Tibial artery (tissue), 4 donors: ENCODE measurements around the gene PEX13.
"Not testable (repeated sequence)": the region's sequence is repeated elsewhere in the genome, so short reads cannot be mapped to it uniquely, and the experiment has no call there.

Experiments
- DNase-seq, 2 donors: peaks; one replicate each; pipeline ENCODE4 v3.0.0-alpha.2; 2019
- H3K27ac ChIP-seq, 2 donors: fragments of 200-600 bp; sonication (generic) in 1 of 2; 1 replicate in 1 of 2; 2 replicates in 1 of 2; pipeline ENCODE4 v1.5.1; 2018 to 2019; ENCODE audit warnings: mild to moderate bottlenecking in 1 of 2
- H3K27me3 ChIP-seq, 2 donors: fragments of 200-600 bp; sonication (generic) in 1 of 2; one replicate each; pipeline versions ENCODE4 v1.5.1 to v1.6.0; 2016 to 2019
- H3K36me3 ChIP-seq, 3 donors: fragments of 200-600 bp; sonication (generic) in 2 of 3; one replicate each; pipeline ENCODE4 v1.5.1; 2016 to 2019; ENCODE audit warnings: mild to moderate bottlenecking in 2 of 3
- H3K4me1 ChIP-seq, 4 donors: fragments of 200-600 bp; sonication (generic) in 2 of 4; 1 replicate in 3 of 4; 2 replicates in 1 of 4; pipeline ENCODE4 v1.5.1; 2016 to 2019
- H3K4me3 ChIP-seq, 2 donors: fragments of 200-600 bp; sonication (generic) in 1 of 2; 1 replicate in 1 of 2; 2 replicates in 1 of 2; pipeline ENCODE4 v1.5.1; 2018 to 2019; ENCODE audit warnings: mild to moderate bottlenecking in 2 of 2
- H3K9me3 ChIP-seq, 3 donors: fragments of 200-600 bp; sonication (generic) in 1 of 3; one replicate each; pipeline ENCODE4 v1.5.1; 2016 to 2019
- intact Hi-C: fragments of 100-400 bp; cut with DNase I; formaldehyde crosslinking; loops from one replicate; pipeline ENCODE4 v1.15.0; 2023; ENCODE audit warnings: low total_unique reads
- TF ChIP-seq, protein P1 (sequence below), 2 experiments: fragments of 200-600 bp in 1 of 2; fragments of 450-650 bp in 1 of 2; IDR thresholded peaks; one replicate each; pipeline ENCODE4 v1.5.1; 2017 to 2019; ENCODE audit warnings: antibody characterized with exemption in 2 of 2, mild to moderate bottlenecking in 1 of 2, moderate library complexity in 1 of 2

PEX13 gene

DNA sequence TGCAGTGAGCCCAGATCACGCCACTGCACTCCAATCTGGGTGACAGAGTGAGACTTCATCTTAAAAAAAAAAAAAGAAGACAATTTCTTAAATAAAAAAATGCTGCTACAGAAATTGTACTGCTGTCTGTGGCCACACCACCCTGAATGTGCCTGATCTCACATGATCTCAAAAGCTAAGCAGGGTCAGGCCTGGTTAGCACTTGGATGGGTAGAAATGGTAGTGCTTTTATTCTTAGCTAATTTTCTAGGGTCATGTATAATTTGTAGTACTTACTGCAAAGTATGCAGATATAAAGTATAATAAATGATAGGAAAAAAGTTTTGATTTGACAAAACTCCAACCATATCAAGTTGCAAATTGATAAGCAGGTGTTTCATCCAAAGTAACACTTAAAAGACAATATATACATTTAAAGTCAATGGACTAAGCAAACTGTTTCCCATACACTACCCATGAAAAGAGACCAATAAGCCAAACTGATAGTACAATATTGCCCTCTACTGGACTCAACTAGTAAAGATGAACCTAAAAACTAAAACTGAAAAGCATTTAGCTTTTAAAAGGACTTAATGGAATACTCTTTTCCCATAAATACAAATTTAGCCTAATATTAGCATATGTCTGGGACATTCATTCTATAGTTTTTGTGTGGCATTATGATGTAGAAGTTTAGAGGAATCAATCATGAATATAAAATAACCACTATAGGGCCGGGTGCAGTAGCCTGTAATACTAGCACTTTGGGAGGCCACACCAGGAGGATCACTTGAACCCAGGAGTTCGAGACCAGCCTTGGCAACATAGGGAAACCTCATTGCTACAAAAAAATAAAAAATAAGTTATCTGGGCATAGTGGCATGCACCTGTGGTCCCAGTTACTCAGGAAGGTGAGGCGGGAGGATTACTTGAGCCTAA, 18.6 kb upstream of the PEX13 start:
- no peak for DNase-seq
- H3K36me3 ChIP-seq: no peaks in the 10 kb centered on the region
- intact Hi-C loops: loop anchor here (2.0 kb wide), 1 partner anchor 290 kb away; no protein-coding TSS in a partner anchor
- TF ChIP-seq, protein P1, sequence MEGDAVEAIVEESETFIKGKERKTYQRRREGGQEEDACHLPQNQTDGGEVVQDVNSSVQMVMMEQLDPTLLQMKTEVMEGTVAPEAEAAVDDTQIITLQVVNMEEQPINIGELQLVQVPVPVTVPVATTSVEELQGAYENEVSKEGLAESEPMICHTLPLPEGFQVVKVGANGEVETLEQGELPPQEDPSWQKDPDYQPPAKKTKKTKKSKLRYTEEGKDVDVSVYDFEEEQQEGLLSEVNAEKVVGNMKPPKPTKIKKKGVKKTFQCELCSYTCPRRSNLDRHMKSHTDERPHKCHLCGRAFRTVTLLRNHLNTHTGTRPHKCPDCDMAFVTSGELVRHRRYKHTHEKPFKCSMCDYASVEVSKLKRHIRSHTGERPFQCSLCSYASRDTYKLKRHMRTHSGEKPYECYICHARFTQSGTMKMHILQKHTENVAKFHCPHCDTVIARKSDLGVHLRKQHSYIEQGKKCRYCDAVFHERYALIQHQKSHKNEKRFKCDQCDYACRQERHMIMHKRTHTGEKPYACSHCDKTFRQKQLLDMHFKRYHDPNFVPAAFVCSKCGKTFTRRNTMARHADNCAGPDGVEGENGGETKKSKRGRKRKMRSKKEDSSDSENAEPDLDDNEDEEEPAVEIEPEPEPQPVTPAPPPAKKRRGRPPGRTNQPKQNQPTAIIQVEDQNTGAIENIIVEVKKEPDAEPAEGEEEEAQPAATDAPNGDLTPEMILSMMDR (IDR thresholded peaks at IDR 0.05): peak; percentile 61 to 62
- H3K27ac ChIP-seq: no peak overlapping the region
- H3K9me3 ChIP-seq: no peaks in the 10 kb centered on the region
- H3K27me3 ChIP-seq: no peaks in the 10 kb centered on the region
- H3K4me3 ChIP-seq: no peak overlapping the region
- H3K4me1 ChIP-seq: no peaks in the 10 kb centered on the region

DNA sequence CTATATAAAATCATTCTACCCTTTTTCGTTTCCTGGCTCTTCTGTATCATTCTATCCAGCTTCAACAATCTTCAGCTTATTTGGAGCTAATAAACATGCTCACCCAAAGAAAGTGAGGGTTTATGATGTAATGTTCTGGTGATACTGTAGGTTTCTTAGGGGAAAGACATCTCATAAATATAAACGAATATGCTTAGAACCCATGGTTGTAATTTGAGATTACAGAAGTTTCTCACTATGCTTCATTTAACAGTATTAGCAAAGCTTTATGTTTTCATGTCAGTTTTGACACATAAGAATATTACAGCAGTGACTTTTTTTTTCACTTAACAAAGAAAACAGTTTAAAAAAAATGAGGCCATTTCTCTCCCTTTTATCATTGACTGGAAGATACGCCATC, 11.8 kb upstream of the PEX13 start:
- TF ChIP-seq, protein P1 (IDR thresholded peaks at IDR 0.05): no peak
- no peaks in the 10 kb centered on the region for H3K9me3 ChIP-seq
- H3K27me3 ChIP-seq: no peaks in the 10 kb centered on the region
- no peaks in the 10 kb centered on the region for H3K4me1 ChIP-seq
- no peak for DNase-seq
- H3K4me3 ChIP-seq: no peak overlapping the region
- peaks cover 0 to 6% (median 0%) of the 10 kb centered on the region in 3 donors for H3K36me3 ChIP-seq
- intact Hi-C loops: no loop called here
- no peak overlapping the region for H3K27ac ChIP-seq

DNA sequence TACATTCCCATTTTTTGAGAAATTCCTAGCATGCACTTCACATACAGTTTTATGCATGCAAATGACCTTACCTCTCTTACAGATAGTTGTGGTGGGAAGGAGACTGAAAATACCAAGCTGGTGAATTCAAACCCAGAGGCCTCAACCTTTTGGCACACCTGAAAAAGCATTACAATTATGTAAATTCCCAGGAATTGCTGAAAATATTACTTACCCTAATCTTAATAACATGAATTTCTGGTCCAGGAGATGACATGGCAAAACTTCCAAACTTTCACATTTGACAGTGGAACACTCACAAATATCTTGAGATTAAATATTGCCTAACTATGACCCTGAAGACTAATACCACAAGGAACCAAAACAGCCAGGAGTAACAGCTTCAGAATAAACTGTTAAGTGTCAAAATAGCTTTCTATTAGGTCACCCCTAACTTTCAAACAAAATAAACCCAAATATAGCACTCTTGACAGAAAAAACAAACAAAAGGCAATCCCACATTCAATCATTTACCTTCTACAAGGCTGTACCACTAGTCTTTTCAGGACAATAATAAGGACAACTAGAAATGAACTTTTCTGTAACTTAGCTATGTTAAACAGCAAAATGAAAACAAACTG, 10.9 kb upstream of the PEX13 start:
- H3K4me3 ChIP-seq: no peak overlapping the region
- no peaks in the 10 kb centered on the region for H3K27me3 ChIP-seq
- H3K27ac ChIP-seq: no peak overlapping the region
- TF ChIP-seq, protein P1 (IDR thresholded peaks at IDR 0.05): no peak
- no peaks in the 10 kb centered on the region for H3K4me1 ChIP-seq
- intact Hi-C loops: no loop called here
- peaks cover 0 to 6% (median 0%) of the 10 kb centered on the region in 3 donors for H3K36me3 ChIP-seq
- DNase-seq: no peak
- H3K9me3 ChIP-seq: no peaks in the 10 kb centered on the region

DNA sequence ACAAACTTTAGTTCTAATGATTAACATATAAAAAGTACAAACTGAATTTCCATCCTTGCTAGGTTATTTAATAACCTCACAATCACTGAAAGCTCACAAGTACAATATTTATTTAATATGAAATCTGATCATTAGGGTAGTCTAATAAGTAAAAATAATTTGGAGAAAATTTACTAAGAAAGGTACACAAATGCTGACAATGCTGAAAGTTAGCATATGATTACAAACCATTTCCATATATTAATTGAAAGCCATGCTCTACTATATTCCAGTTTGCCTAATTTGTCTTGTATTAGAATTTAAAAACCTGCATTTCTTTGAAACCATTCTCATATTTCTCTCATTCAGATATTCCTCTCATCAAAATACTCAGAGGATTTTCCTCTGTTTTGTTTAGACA, 8.2 kb upstream of the PEX13 start:
- H3K27me3 ChIP-seq: no peaks in the 10 kb centered on the region

GRCh38 chr2:61011678-61012077, 5.8 kb upstream of the PEX13 start:
- TF ChIP-seq, protein P1 (IDR thresholded peaks at IDR 0.05): no peak
- Histone ChIP-seq H3K9me3 (no peaks in the 10 kb centered on the region), H3K4me1 (peaks cover 0 to 15% (median 5%) of the 10 kb centered on the region in 4 donors), H3K27ac (no peak overlapping the region), H3K36me3 (peaks cover 0 to 6% (median 0%) of the 10 kb centered on the region in 3 donors), H3K4me3 (no peak overlapping the region), H3K27me3 (no peaks in the 10 kb centered on the region)
- DNase-seq: peak in 1 of 2 donors; percentile 56
- intact Hi-C loops: loop anchor here (10.0 kb wide), 1 partner anchor 53 kb away; the partner anchor contains the start of gene SANBR

More for the DNA sequence above, 8.2 kb upstream of the PEX13 start:
- H3K4me1 ChIP-seq: no peaks in the 10 kb centered on the region
- intact Hi-C loops: no loop called here
- H3K4me3 ChIP-seq: no peak overlapping the region
- no peak overlapping the region for H3K27ac ChIP-seq
- TF ChIP-seq, protein P1 (IDR thresholded peaks at IDR 0.05): no peak
- no peaks in the 10 kb centered on the region for H3K9me3 ChIP-seq
- no peak for DNase-seq
- peaks cover 0 to 6% (median 0%) of the 10 kb centered on the region in 3 donors for H3K36me3 ChIP-seq

DNA sequence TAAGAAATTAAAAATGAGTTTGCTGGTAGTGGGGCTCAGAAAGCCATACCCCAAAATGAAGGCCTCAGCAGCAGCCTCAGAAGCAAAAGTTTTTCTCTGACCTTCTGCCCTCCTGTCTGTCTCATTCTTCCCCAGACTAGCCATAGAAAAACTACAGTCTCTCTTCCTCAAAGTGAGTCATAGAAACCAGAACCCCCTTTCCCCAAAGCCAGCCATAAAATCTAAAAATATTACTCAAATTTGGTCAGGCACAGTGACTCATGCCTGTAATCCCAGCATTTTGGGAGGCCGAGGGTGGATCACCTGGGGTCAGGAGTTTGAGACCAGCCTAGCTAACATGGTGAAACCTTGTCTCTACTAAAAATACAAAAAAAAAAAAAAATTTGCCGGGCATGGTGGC, 5.2 kb upstream of the PEX13 start:
- DNase-seq, H3K27ac ChIP-seq, H3K36me3 ChIP-seq, H3K9me3 ChIP-seq, H3K4me3 ChIP-seq, H3K27me3 ChIP-seq: not testable (repeated sequence)
- peaks cover 0 to 15% (median 5%) of the 10 kb centered on the region in 4 donors for H3K4me1 ChIP-seq
- intact Hi-C loops: loop anchor here (10.0 kb wide), 1 partner anchor 52 kb away; the partner anchor contains the start of gene SANBR
